NCI-H2196 treated with DMSO at 0.1 percent for 48 hours (cell line): Measurements from ENCODE around the gene CBX2.

Source experiments
- DNase-seq: peaks from one replicate; lab custom pipeline; 2025; ENCODE audit not compliant: unreplicated experiment; lab: John Stamatoyannopoulos, UW

The CBX2 gene

GRCh38 chr17:79799174-79799537 is 21.2 kb downstream of the CBX2 start:
- DNase-seq: no peak

DNA sequence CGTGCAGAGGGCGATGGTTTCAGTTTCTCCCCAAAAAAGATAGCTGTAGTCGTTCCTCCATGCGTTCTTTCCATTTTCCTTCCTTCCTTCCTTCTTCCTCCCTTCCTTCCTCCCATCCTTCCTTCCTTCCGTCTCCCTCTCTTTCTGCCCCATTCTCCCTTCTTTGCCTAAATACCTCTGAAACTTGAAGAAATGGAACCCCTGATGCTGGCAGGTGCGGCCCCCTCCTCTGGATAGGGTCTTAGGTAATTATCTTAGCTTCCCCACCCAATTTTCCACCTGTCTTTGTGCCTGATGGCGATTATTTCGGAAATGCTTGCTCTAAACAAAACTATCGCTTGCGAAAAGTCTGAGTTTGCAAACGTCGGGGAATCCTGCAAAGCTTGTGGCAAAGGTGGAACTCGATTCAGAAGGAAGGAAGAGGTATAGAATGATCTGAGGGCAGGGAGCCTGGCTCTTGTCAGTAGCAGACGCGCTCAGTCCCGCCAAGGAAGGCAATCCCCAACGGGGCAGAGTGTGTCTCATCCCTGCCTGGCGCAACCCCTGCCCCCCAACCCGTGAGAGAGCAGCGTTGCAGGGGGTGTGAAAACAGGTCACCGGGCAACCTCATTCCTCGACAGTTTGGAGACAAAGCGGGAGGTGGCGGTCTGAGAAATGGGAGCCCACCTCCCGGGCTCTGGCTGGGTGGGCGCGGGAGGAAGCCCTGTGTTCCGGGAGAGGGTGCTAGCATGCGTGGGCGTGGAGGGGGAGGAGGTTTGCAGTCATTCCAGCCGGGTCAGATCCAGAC is 21.8 kb downstream of the CBX2 start:
- no peak for DNase-seq

- DNase-seq: no peak
These were observed 22.6 kb downstream of the CBX2 start for GRCh38 chr17:79800325-79801155.

- DNase-seq: no peak
These were observed 23.4 kb downstream of the CBX2 start for GRCh38 chr17:79801156-79802038.

- no peak for DNase-seq
These were observed 24.2 kb downstream of the CBX2 start for GRCh38 chr17:79802039-79802735.

DNA sequence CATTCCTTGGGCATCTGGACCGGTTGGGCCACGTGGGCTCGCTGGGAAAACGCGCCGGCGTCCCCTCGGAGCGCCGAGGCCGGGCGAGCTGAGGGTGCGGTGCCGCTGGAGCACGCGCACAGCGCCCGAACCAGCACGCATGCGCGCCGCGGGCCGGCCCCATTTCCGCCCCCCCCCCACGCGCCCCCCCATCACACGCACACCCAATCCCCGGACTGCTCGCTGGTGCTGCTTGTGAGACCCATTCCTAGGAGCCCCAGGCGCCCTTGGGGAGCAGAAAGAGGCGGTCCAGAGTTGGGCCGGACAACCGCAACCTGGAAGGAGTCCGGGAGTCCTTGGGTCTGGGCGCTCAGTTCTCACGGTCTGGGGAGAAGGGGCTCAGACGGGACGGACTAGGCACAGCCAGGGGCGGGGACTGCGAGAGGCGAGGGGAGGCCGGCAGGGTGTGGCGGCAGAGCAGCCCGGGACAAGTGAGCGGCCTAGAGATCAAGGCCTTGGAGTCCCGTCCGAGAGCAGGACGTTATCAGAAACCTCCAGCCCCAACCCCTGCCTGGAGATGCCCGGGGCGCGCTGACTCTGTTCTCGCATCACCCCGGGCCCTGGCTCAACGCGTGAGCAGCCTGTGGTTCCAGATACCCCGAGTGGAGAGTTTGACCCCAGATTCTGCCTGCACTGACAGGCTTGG is 24.9 kb downstream of the CBX2 start:
- DNase-seq: no peak

DNA sequence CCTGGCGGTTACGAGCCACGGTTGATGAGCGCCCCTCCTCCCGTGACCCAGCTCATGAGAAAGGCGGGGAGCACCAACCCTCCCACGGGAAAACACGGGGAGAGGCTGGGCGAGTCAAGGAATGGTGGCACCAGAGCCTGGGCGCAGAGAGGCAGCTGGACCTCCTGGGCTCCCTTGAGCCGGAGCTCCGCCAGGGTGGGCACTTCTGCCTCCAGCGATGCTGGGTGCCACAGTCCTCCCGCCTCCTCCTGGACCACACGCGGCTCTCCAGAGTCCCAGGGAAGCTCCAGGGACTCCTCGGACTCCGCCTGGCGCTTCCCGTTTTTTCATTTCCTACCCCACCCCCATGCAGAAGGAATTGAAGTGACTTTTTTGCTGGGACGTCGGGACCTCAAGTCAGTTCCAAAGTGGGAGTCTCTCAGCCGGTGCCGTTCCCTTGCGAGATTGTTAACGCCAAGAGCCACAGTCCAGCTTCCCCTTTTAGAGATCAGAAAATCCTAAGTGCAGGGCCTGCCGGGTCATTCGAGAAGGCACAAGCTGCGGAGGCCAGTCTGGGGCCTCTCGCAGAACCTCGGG is 25.6 kb downstream of the CBX2 start:
- DNase-seq: no peak

- no peak for DNase-seq
These were observed 26.3 kb downstream of the CBX2 start for GRCh38 chr17:79803997-79804855.

GRCh38 chr17:79804856-79805696 is 27.1 kb downstream of the CBX2 start:
- DNase-seq: no peak

DNA sequence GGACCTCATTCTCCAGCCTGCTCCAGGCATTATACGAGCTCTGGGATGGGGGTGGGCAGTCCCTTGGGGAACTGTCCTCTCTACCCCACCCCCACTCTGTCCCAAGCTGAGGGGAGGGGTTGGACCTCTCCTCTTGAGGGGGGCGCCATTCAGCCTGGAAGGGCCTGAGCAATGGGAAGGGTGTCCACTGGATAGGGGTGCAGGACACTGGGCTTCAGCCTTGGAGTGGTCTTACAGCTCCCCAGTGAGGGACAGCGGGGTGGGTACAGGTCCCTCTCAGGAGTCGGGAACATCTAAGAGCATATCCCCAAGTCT is 28.5 kb downstream of the CBX2 start:
- no peak for DNase-seq

GRCh38 chr17:79806863-79807720 is 29.1 kb downstream of the CBX2 start:
- no peak for DNase-seq

GRCh38 chr17:79808763-79809529 is 31.0 kb downstream of the CBX2 start:
- DNase-seq: peak; percentile 90

GRCh38 chr17:79809530-79810129 is 31.7 kb downstream of the CBX2 start:
- DNase-seq: peak; percentile 65

GRCh38 chr17:79810130-79811010 is 32.4 kb downstream of the CBX2 start:
- peak; percentile 96 for DNase-seq
